HG02981 (cell line): Measurements from ENCODE around the gene HOXA5.

Experiments used
- ATAC-seq: cut with Tn5 transposase; IDR thresholded peaks from one replicate; pipeline ENCODE4 v1.9.1; 2021; ENCODE audit warnings: mild to moderate bottlenecking, moderate library complexity; ENCODE audit not compliant: unreplicated experiment

HOXA5 gene

GRCh38 chr7:27122077-27122910 is 21.2 kb downstream of the HOXA5 start:
- ATAC-seq = no peak

GRCh38 chr7:27121684-27122076 is 21.8 kb downstream of the HOXA5 start:
- no peak for ATAC-seq

DNA sequence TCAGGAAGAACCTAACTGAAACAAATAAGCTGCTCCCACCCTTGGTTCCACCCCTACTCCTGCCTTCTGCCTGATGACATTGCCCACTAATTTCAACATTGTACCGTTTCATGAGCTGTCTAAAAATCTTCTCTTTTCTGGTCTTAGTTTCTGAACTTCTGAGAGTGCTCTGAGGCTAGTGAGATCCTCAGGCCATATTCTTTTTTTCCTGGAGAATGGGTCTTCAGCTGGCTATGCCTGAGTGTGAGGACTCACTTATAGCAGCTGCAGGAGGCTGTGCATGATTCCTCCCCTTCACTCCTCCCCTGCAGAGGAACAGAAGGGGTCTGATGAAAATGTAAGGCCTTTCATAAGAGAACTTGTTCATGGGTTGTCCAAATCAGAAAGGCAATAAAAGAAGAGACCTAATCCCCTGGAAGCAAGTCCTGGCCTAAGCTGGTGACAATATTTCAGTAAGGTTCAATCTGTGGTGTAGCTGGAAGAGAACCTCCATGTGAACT is 24.0 kb downstream of the HOXA5 start:
- ATAC-seq = no peak

GRCh38 chr7:27118580-27118979 is 24.9 kb downstream of the HOXA5 start:
- ATAC-seq = no peak

GRCh38 chr7:27117887-27118491 is 25.5 kb downstream of the HOXA5 start:
- no peak for ATAC-seq

DNA sequence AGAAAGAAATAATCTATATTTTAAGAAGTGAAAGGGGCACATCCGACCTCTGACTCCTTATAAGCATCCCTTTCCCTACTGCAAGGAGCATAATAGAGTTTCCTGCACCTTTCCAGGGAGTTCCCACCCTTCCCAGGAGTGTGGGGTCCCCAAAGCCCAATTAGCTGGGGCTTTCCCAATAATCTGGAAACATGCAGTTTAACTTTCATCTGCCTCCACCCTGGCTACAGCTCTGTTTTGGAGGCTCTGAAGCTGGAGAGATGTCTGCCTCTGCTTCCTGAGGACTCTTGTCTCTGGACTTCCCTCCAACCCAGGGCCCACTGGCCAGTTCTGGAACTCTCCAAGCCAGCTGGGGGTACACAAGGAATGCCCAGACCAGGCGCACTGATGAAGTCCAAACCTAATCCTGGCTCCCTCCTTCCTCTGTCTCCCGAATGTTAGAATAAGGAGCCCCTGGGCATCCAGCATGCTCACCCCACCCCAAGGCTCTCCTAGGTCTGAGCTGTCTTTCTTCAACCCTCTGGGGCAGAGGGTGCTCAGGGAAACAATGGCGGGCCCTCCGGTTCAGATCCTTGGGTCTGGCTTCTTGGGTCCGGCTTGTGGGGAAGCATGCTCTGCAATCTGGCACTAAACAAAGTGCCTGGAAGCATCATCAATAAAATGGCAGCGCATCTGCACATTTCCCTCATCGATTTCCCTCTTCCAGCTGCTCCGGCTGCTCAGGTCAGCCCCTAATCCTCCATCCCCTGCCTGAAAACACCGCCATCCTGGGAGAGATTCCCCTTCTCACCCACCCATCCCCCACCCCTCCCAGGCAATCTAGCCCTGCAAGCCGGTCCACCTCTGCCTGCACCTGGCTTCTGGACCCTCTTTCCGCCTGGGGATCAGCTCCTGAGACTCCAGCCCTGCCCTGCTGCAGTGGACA is 26.3 kb downstream of the HOXA5 start:
- ATAC-seq = no peak

DNA sequence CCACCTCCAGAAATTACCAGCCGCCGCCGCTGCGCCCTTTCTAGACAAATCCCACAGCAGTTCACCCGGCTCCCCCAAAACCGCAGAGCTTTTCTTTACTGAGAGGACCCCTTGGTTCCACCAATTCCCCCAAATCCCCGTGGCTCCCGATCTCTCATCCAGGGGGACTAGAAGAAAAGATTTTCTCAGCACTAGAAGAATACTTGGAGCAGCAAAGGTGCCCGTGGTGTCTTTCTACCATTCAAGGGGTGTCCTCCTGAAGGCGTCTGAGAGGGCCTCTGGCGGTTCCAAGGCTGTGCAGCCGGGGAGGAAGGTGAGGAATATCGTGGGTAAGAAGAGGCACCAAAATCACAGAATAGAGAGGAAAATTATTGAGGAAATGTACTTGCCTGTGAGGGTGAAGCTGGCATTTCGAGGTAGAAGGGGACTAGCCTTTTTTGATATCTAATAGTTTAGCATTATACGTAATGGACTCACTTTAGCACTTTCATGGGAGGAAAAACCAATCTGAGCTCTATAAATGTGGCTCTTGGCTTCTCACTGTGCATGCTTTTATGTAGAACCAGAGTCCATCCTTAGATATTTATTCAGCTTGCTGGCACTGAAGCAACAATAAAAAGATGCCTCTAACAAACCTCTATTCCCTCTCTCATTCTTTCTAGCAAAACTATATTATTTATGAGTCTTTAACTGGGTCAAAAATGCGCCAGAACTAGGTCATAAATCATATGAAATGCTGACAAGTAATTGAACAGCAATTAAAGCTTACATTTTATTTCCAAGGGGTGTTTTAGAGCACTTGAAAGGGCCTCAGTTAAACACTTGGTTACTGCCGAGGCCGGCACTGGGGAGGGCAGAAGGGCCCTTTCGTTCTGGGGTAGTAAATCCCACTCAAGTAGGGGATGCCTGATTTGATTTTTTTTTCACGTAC is 27.2 kb downstream of the HOXA5 start:
- no peak for ATAC-seq

- no peak for ATAC-seq
These were observed 28.1 kb downstream of the HOXA5 start for GRCh38 chr7:27115221-27116026.

- no peak for ATAC-seq
These were observed 28.6 kb downstream of the HOXA5 start for GRCh38 chr7:27114881-27115220.

- ATAC-seq = no peak
These were observed 29.3 kb downstream of the HOXA5 start for GRCh38 chr7:27113991-27114769.

DNA sequence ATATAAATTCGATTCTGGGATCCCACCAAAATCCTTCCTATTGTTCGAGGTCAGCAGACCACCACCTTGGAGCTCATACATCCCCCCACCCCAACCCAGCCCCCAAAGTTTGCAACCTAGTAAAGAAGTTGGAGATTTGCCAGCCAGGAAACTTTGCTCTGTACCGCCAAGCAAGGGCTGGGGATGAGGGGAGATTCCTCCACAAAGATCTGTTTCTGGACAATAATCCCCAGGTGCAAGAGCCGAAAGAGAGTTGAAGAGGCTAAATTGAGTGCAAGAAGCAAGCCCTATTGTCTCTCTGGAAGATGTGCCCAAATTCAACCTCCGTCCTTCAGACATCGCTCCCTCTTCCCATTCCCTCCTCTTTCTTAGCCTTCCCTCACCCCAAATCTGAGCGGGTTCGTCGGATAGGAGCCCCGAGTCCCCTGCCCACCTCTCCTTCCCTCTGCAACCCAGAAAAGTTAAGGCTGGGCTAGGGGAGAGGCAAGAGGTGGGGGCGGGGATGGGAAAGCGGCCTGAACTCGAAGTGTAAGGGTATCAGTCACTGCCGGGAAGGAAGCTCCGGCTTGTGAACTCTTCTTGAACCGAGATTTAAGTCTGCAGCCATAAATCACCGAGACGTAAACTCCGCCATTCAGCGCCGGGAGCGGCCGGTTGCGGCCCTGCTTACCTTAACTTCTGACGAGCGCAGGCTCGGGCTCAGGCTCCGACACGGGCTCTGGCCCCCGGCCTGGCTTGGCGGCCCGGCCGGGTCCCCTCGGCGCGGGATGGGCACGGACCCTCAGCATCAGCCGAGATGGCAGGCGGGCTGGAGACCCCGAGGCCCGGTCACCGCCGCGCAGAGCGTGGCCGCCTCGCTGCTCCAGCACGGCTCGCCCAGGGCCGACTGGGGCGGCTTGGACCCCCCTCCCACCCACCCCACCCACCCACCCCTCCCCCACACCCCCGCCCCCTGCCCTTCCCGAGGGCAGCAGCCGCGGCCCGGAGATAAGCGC is 30.2 kb downstream of the HOXA5 start:
- ATAC-seq = no peak

DNA sequence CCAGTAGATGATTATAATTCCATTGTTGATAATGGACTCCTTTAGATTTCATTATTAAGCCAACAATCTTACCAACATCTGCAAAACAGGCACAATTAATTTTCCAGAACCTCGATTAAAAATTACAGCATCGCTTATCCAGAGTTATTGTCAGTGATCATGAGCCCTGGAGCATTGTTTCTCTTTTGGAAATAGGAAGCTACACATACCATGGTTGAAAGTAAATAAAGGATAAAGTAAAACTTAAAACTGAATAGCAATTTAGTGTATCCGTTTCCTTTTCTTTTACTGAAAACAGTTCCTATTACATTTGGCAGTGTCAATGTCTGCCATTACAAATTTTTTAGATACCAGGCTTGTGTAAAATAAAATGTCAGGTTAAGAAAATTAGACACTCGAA is 31.1 kb downstream of the HOXA5 start:
- ATAC-seq = no peak

DNA sequence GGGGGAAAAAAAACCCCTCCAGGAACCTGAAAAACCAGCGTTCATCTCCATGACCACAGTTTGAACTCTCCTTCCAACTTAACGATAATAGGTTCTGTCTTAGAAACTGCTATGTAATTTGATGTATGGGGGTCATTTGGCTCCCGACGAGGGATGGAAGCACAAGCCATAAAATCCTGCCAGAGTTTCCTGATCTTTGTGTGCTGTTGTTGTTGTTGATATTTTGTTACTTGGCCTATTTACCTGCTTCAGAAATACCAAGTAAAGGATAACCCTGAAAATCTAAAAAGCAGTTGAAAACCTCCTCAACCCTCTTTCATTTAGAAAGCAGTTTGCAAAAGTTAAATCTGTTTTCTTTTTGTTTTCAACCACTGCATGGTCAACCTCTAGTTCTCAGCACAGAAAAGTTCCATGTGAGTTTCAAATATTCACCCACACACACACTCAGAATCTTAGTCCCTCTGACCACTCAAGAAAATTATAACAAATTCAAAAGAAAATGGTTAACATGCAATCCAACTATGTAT is 31.7 kb downstream of the HOXA5 start:
- ATAC-seq = no peak

GRCh38 chr7:27111042-27111750 is 32.3 kb downstream of the HOXA5 start:
- no peak for ATAC-seq

DNA sequence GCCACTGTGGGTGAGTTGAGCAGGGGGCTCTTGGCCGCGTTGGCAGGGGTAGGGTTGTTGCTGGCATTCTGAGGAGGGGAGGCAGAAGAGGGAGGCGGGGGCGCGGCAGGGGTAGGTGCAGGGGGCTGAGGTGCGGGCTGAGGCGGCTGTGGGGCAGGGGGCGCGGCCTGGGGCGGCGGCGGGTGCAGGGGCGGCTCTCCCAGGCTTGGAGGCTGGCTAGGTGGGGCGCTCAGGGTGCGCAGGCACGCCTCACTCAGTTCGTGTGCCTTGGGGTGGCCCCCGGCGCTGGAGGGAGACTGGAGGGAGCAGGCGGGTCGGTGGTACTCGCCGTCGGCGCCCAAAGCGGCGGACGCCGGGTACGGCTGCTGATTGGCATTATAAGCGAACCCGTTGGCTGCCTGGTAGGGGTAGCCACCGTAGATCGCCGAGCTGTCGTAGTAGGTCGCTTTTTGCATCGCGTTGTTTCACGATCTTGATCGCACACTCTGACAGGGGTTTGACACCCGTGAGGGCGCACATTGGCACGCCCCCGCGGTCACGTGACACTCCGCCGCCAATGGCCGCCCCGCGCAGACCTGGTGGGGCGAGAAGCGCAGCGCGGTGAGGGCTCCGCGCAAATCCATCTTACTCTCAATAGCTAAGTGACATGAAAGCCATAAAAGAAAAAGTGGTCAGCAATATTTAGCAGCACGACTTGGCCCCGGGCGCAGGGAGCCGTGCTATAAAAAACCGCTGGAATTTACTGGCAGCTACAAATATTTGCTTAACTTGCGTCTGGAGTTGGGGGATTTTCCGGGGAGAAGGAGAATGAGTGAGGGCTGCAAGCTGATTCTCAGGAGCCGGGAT is 33.1 kb downstream of the HOXA5 start:
- ATAC-seq = no peak
